Loucy (cell line): ENCODE data around the gene KAT2B.

Source experiments
- H2AFZ ChIP-seq: fragments of 200-600 bp; sonication (generic); 2 replicates; pipeline ENCODE4 v1.6.0; 2016; ENCODE audit warnings: antibody characterized with exemption, mild to moderate bottlenecking, low read length, moderate library complexity
- H3F3A ChIP-seq: fragments of 200-600 bp; 2 replicates; pipeline ENCODE4 v1.6.0; 2016; ENCODE audit warnings: antibody characterized with exemption, low read depth, mild to moderate bottlenecking
- H3K27me3 ChIP-seq: fragments of 200-600 bp; sonication (generic); 2 replicates; pipeline ENCODE4 v1.6.1; 2014; ENCODE audit warnings: low read length, mild to moderate bottlenecking; ENCODE audit not compliant: insufficient read depth, poor library complexity, severe bottlenecking
- H3K36me3 ChIP-seq: fragments of 200-600 bp; sonication (generic); 2 replicates; pipeline ENCODE4 v1.6.1; 2016; ENCODE audit warnings: low read length; ENCODE audit not compliant: insufficient read depth
- H3K4me1 ChIP-seq: fragments of 200-600 bp; sonication (generic); 2 replicates; pipeline ENCODE4 v1.5.1; 2014; ENCODE audit warnings: low read length, mild to moderate bottlenecking; ENCODE audit not compliant: insufficient read depth, poor library complexity, severe bottlenecking
- H3K4me2 ChIP-seq: fragments of 200-600 bp; sonication (generic); 2 replicates; pipeline ENCODE4 v1.6.0; 2014; ENCODE audit warnings: antibody characterized with exemption, low read length, low read depth, mild to moderate bottlenecking; ENCODE audit not compliant: poor library complexity, severe bottlenecking
- H3K4me3 ChIP-seq: fragments of 200-600 bp; sonication (generic); 2 replicates; pipeline ENCODE4 v1.5.1; 2014; ENCODE audit warnings: low read length, mild to moderate bottlenecking, mixed read lengths; ENCODE audit not compliant: poor library complexity, severe bottlenecking
- H3K79me2 ChIP-seq: fragments of 200-600 bp; sonication (generic); 2 replicates; pipeline ENCODE4 v1.6.1; 2014; ENCODE audit warnings: low read length; ENCODE audit not compliant: insufficient read depth
- H3K9ac ChIP-seq: fragments of 200-600 bp; sonication (generic); 2 replicates; pipeline ENCODE4 v1.6.0; 2014; ENCODE audit warnings: mild to moderate bottlenecking, low read depth, low read length, moderate library complexity; ENCODE audit not compliant: poor library complexity, severe bottlenecking
- H3K9me2 ChIP-seq: fragments of 200-600 bp; sonication (generic); replicated peaks from 2 replicates; pipeline ENCODE4 v1.6.1; 2016; ENCODE audit warnings: low read depth, low read length, mixed read lengths
- H3K9me3 ChIP-seq: fragments of 200-600 bp; sonication (generic); 2 replicates; pipeline ENCODE4 v1.6.1; 2014; ENCODE audit warnings: mild to moderate bottlenecking, antibody characterized with exemption, low read length, low read depth; ENCODE audit not compliant: insufficient read depth
- H4K20me1 ChIP-seq: fragments of 200-600 bp; sonication (generic); 2 replicates; pipeline ENCODE4 v1.6.0; 2014; ENCODE audit warnings: antibody characterized with exemption, low read length, mild to moderate bottlenecking; ENCODE audit not compliant: insufficient read depth, poor library complexity, severe bottlenecking
- EZH2phosphoT487 ChIP-seq: fragments of 200-600 bp; IDR thresholded peaks from 2 replicates; pipeline ENCODE4 v1.6.1; 2018; ENCODE audit warnings: antibody characterized with exemption, mild to moderate bottlenecking, moderate library complexity, borderline replicate concordance
- TF ChIP-seq, protein P1 (sequence below): fragments of 200-600 bp; sonication (generic); conservative IDR thresholded peaks from 2 replicates; pipeline ENCODE4 v1.5.1; 2014; ENCODE audit warnings: mild to moderate bottlenecking, antibody characterized with exemption, low read length

KAT2B gene

DNA sequence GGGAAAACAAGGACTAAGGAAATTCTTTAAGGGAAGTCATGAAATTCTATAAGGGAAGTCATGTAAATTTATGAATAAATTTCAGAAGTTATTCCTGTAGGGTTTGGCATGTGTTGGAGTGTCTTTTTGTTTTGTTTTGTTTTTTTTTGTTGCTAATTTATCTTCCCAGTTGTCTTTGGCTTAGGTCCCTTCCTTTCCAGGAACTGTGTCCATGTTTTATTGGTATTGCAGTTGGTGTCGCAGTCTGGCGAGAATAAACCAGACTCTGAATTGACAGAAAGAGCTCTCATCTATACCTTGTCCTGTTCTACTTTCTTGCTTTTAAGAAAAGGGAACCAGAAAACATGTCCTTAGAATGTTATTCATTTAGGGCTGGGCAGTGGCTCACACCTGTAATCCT lies 88.1 kb downstream of the KAT2B start:
- no peak overlapping the region for H3K4me3 ChIP-seq
- no peaks in the 10 kb centered on the region for H3K9me3 ChIP-seq
- H2AFZ ChIP-seq = no peak overlapping the region
- no peaks in the 10 kb centered on the region for H3K79me2 ChIP-seq
- H3K36me3 ChIP-seq = peaks cover 20% of the 10 kb centered on the region; the same call in 1 of the 2 replicates
- H3K27me3 ChIP-seq = no peaks in the 10 kb centered on the region
- no peak for TF ChIP-seq EZH2phosphoT487
- no peaks in the 10 kb centered on the region for H3F3A ChIP-seq
- no peaks in the 10 kb centered on the region for H3K4me1 ChIP-seq
- H4K20me1 ChIP-seq = no peaks in the 10 kb centered on the region
- no peak overlapping the region for H3K4me2 ChIP-seq
- H3K9ac ChIP-seq = no peak overlapping the region
- H3K9me2 ChIP-seq = no peaks in the 10 kb centered on the region

DNA sequence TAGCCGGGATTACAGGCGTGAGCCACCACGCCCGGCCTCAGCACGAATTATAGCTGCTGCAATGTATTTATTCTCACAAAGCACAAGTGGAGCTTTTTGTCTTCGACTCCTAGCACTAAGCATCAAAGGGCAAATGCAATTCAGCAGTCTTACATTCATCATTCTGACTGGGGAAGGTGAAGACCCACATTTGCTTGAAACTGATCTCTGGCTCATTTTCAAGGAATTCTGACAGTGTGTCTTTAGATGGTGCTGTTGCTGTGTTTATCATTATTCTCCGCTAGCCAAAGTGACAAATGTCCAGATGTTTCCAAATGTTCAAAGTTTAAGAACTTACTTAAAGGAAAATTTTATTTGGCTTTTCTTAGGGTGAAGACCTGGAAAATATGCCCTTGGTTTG lies 89.9 kb downstream of the KAT2B start:
- H3K9ac ChIP-seq = no peak overlapping the region
- no peaks in the 10 kb centered on the region for H3K79me2 ChIP-seq
- no peak overlapping the region for H3K4me3 ChIP-seq
- no peaks in the 10 kb centered on the region for H3K4me1 ChIP-seq
- H3F3A ChIP-seq = no peaks in the 10 kb centered on the region
- TF ChIP-seq, protein P1, sequence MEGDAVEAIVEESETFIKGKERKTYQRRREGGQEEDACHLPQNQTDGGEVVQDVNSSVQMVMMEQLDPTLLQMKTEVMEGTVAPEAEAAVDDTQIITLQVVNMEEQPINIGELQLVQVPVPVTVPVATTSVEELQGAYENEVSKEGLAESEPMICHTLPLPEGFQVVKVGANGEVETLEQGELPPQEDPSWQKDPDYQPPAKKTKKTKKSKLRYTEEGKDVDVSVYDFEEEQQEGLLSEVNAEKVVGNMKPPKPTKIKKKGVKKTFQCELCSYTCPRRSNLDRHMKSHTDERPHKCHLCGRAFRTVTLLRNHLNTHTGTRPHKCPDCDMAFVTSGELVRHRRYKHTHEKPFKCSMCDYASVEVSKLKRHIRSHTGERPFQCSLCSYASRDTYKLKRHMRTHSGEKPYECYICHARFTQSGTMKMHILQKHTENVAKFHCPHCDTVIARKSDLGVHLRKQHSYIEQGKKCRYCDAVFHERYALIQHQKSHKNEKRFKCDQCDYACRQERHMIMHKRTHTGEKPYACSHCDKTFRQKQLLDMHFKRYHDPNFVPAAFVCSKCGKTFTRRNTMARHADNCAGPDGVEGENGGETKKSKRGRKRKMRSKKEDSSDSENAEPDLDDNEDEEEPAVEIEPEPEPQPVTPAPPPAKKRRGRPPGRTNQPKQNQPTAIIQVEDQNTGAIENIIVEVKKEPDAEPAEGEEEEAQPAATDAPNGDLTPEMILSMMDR = 0 out of 2 replicates have a peak, but pooled peaks have one; percentile 11
- no peak for TF ChIP-seq EZH2phosphoT487
- no peaks in the 10 kb centered on the region for H3K27me3 ChIP-seq
- H3K9me2 ChIP-seq = no peaks in the 10 kb centered on the region
- no peaks in the 10 kb centered on the region for H4K20me1 ChIP-seq
- no peak overlapping the region for H2AFZ ChIP-seq
- H3K9me3 ChIP-seq = no peaks in the 10 kb centered on the region
- peaks cover 15% of the 10 kb centered on the region; the same call in 1 of the 2 replicates for H3K36me3 ChIP-seq
- H3K4me2 ChIP-seq = no peak overlapping the region

- Histone ChIP-seq H2AFZ (no peak overlapping the region), H4K20me1 (no peaks in the 10 kb centered on the region), H3K9me2 (no peaks in the 10 kb centered on the region), H3K36me3 (no peaks in the 10 kb centered on the region), H3K27me3 (no peaks in the 10 kb centered on the region), H3K9ac (no peak overlapping the region), H3K4me2 (no peak overlapping the region), H3K79me2 (no peaks in the 10 kb centered on the region), H3K4me3 (no peak overlapping the region), H3K9me3 (no peaks in the 10 kb centered on the region), H3F3A (no peaks in the 10 kb centered on the region), H3K4me1 (no peaks in the 10 kb centered on the region)
- TF ChIP-seq EZH2phosphoT487 = no peak
- TF ChIP-seq, protein P1 = no peak
These were observed 96.0 kb downstream of the KAT2B start for GRCh38 chr3:20136231-20136630.

GRCh38 chr3:20137647-20138046 lies 97.4 kb downstream of the KAT2B start:
- Histone ChIP-seq H3K79me2 (no peaks in the 10 kb centered on the region), H3K36me3 (no peaks in the 10 kb centered on the region), H3K9ac (no peak overlapping the region), H4K20me1 (no peaks in the 10 kb centered on the region), H3K4me1 (no peaks in the 10 kb centered on the region), H3K4me3 (no peak overlapping the region), H3K4me2 (no peak overlapping the region), H3K27me3 (no peaks in the 10 kb centered on the region), H3K9me3 (no peaks in the 10 kb centered on the region), H2AFZ (no peak overlapping the region), H3F3A (no peaks in the 10 kb centered on the region), H3K9me2 (no peaks in the 10 kb centered on the region)
- no peak for TF ChIP-seq EZH2phosphoT487
- TF ChIP-seq, protein P1 = no peak
